Chondrocyte (in vitro differentiated cells): ENCODE results near the gene SERPINB1. TPM values are rescaled to one million over a fixed set of nuclear protein-coding genes. Genes with fewer than 3 reads are reported as not detected.
A peak's percentile ranks its signal among the peaks of the same experiment; 100 is the strongest.

ENCODE experiments used
- DNase-seq: peaks from one replicate; pipeline ENCODE4 v3.0.0; 2021; ENCODE audit warnings: mixed read lengths, low spot score
- H3K27ac Mint-ChIP-seq: one replicate; pipeline ENCODE4 v1.8.0; 2021; ENCODE audit warnings: mild to moderate bottlenecking, moderate library complexity, mixed read lengths; ENCODE audit not compliant: unreplicated experiment
- H3K27me3 Mint-ChIP-seq: 2 replicates; pipeline ENCODE4 v1.8.0; 2021; ENCODE audit warnings: low read depth, mixed read lengths
- H3K36me3 Mint-ChIP-seq: 2 replicates; pipeline ENCODE4 v1.8.0; 2021; ENCODE audit warnings: low read depth, mixed read lengths
- H3K4me1 Mint-ChIP-seq: 2 replicates; pipeline ENCODE4 v1.8.0; 2021; ENCODE audit warnings: low read depth, mild to moderate bottlenecking, mixed read lengths
- H3K4me3 Mint-ChIP-seq: one replicate; pipeline ENCODE4 v1.8.0; 2021; ENCODE audit warnings: mild to moderate bottlenecking, moderate library complexity, mixed read lengths; ENCODE audit not compliant: unreplicated experiment
- H3K9me3 Mint-ChIP-seq: 2 replicates; pipeline ENCODE4 v1.8.0; 2021; ENCODE audit warnings: low read depth, mixed read lengths
- CTCF ChIP-seq: fragments of 200-600 bp; sonication (generic); IDR thresholded peaks from 2 replicates; pipeline ENCODE4 v1.5.0; 2021; ENCODE audit warnings: antibody characterized with exemption, mild to moderate bottlenecking, moderate library complexity
- total RNA-seq: library from RNA; stranded (reverse); gene quantifications from 3 replicates; pipeline ENCODE4 v1.2.1, GENCODE V29; 2021

Gene SERPINB1
- total RNA-seq, 1 donor from 2014 or later, result 9.1 TPM

GRCh38 chr6:2821554-2821953, 20.1 kb downstream of the SERPINB1 start:
- Mint-ChIP-seq H3K27me3 (no peaks in the 10 kb centered on the region), H3K27ac (no peak overlapping the region), H3K36me3 (no peaks in the 10 kb centered on the region), H3K4me1 (peaks cover 29% of the 10 kb centered on the region), H3K4me3 (no peak overlapping the region), H3K9me3 (peaks cover 4% of the 10 kb centered on the region)
- no peak for DNase-seq
- no peak for TF ChIP-seq CTCF

DNA sequence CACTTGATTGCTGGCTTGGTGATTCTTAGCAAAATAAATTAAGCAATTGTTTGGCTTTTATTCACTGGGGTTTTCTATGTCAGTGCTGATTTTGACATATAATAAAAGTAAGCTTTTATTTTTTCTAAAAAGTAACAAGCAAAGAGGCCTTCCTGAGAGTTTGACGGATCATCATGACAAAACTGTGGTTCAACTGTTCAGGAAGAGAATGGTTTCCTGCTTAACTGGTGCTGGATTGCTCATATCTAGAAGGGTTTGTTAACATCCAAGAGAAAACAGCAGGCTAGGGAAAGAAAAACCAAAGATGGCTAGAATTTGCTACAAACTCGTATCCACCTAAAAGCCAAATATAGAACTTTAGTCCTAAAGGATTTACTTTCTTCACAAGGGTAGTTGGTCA, 21.2 kb downstream of the SERPINB1 start:
- no peak for DNase-seq
- Mint-ChIP-seq H3K36me3 (peaks cover 3% of the 10 kb centered on the region), H3K27me3 (no peaks in the 10 kb centered on the region), H3K27ac (peak overlapping the region; percentile 7), H3K4me1 (peaks cover 29% of the 10 kb centered on the region), H3K4me3 (no peak overlapping the region), H3K9me3 (peaks cover 16% of the 10 kb centered on the region)
- no peak for TF ChIP-seq CTCF

GRCh38 chr6:2819978-2820377, 21.7 kb downstream of the SERPINB1 start:
- DNase-seq, result no peak
- no peak for TF ChIP-seq CTCF
- Mint-ChIP-seq H3K4me1 (peaks cover 29% of the 10 kb centered on the region), H3K4me3 (no peak overlapping the region), H3K27me3 (no peaks in the 10 kb centered on the region), H3K27ac (no peak overlapping the region), H3K36me3 (peaks cover 3% of the 10 kb centered on the region), H3K9me3 (peaks cover 20% of the 10 kb centered on the region)

- H3K27ac Mint-ChIP-seq, result peak overlapping the region; percentile 96
- H3K4me3 Mint-ChIP-seq, result no peak overlapping the region
- peaks cover 3% of the 10 kb centered on the region for H3K36me3 Mint-ChIP-seq
- no peaks in the 10 kb centered on the region for H3K27me3 Mint-ChIP-seq
- no peak for DNase-seq
- TF ChIP-seq CTCF, result no peak
- peaks cover 20% of the 10 kb centered on the region for H3K9me3 Mint-ChIP-seq
- peaks cover 29% of the 10 kb centered on the region for H3K4me1 Mint-ChIP-seq
These were observed 22.5 kb downstream of the SERPINB1 start for GRCh38 chr6:2819115-2819514.

- no peak for TF ChIP-seq CTCF
- peak overlapping the region; percentile 50 for H3K4me3 Mint-ChIP-seq
- H3K27me3 Mint-ChIP-seq, result no peaks in the 10 kb centered on the region
- H3K9me3 Mint-ChIP-seq, result peaks cover 20% of the 10 kb centered on the region
- peak overlapping the region; percentile 96 for H3K27ac Mint-ChIP-seq
- no peak for DNase-seq
- peaks cover 3% of the 10 kb centered on the region for H3K36me3 Mint-ChIP-seq
- H3K4me1 Mint-ChIP-seq, result peaks cover 29% of the 10 kb centered on the region
These were observed 23.1 kb downstream of the SERPINB1 start for GRCh38 chr6:2818593-2818992.
